HEK293 (cell line): ENCODE results near the gene CBR4.

Source experiments
- CTCF ChIP-seq: fragments of 450-650 bp; formaldehyde crosslinking; IDR thresholded peaks from 2 replicates; pipeline ENCODE4 v1.5.1; 2016; ENCODE audit warnings: missing biosample characterization, missing genetic modification characterization
- PRDM10 ChIP-seq: fragments of 450-650 bp; formaldehyde crosslinking; IDR thresholded peaks from 2 replicates; pipeline ENCODE4 v1.5.1; 2016; ENCODE audit warnings: missing biosample characterization, missing genetic modification characterization
- SALL2 ChIP-seq: fragments of 450-650 bp; formaldehyde crosslinking; IDR thresholded peaks from 2 replicates; pipeline ENCODE4 v1.5.0; 2017; ENCODE audit warnings: missing biosample characterization, mild to moderate bottlenecking, missing genetic modification characterization, borderline replicate concordance
- ZBTB44 ChIP-seq: fragments of 450-650 bp; IDR thresholded peaks from 2 replicates; pipeline ENCODE4 v1.5.1; 2018; ENCODE audit warnings: missing biosample characterization, mild to moderate bottlenecking, missing genetic modification characterization
- ZBTB7A ChIP-seq: fragments of 450-650 bp; formaldehyde crosslinking; IDR thresholded peaks from 2 replicates; pipeline ENCODE4 v1.5.1; 2016; ENCODE audit warnings: low read depth, missing biosample characterization, missing genetic modification characterization
- ZFP69B ChIP-seq: fragments of 450-650 bp; formaldehyde crosslinking; IDR thresholded peaks from 2 replicates; pipeline ENCODE4 v1.5.1; 2016; ENCODE audit warnings: missing biosample characterization, missing genetic modification characterization
- ZNF24 ChIP-seq: fragments of 450-650 bp; formaldehyde crosslinking; IDR thresholded peaks from 2 replicates; pipeline ENCODE4 v1.5.1; 2016; ENCODE audit warnings: missing biosample characterization, missing genetic modification characterization
- ZNF274 ChIP-seq, 2 experiments: fragments of 200-500 bp in 1 of 2; fragments of 450-650 bp in 1 of 2; sonication (Bioruptor generic) in 1 of 2; formaldehyde crosslinking in 1 of 2; IDR thresholded peaks; 2 replicates each; pipeline versions ENCODE4 v1.5.1 to v1.6.1; 2014 to 2016; ENCODE audit warnings: borderline replicate concordance in 1 of 2, inconsistent platforms in 1 of 2, low read length in 1 of 2, missing biosample characterization in 1 of 2, missing genetic modification characterization in 1 of 2
- TF ChIP-seq, protein P1 (sequence below): fragments of 450-650 bp; formaldehyde crosslinking; IDR thresholded peaks from 2 replicates; pipeline ENCODE4 v1.5.1; 2016; ENCODE audit warnings: missing biosample characterization, missing genetic modification characterization

DNA sequence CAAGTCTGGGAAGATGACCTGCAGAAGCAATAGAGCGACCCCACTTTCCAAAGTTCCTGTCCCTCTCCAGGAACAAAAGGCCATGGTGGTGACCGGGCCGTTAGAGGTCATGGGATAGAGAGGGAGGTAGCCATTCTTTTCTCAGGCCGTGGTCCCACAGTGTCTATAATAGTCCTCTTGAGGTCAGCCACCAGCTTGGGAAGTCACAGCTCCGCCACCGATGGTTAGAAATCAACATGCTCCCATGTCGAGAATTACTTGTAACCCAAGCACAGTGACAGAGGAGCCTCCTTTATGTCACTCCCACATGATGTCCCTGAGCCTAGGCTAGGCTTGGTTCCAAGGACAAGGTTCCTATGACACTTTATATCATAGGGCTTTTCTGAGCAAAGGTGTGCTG is 48.3 kb upstream of the CBR4 start:
- TF ChIP-seq ZNF274 (IDR thresholded peaks at IDR 0.05; ENCODE audit: low read length), result no peak
- TF ChIP-seq ZNF274 (tag by site-specific recombination; IDR thresholded peaks at IDR 0.05; ENCODE audit: borderline replicate concordance), result no peak
- TF ChIP-seq ZNF24 (tag by site-specific recombination), result no peak
- TF ChIP-seq ZBTB7A (tag by site-specific recombination), result no peak
- no peak for TF ChIP-seq SALL2
- TF ChIP-seq CTCF (tag by site-specific recombination), result no peak
- TF ChIP-seq ZFP69B (tag by site-specific recombination), result no peak
- TF ChIP-seq, protein P1, sequence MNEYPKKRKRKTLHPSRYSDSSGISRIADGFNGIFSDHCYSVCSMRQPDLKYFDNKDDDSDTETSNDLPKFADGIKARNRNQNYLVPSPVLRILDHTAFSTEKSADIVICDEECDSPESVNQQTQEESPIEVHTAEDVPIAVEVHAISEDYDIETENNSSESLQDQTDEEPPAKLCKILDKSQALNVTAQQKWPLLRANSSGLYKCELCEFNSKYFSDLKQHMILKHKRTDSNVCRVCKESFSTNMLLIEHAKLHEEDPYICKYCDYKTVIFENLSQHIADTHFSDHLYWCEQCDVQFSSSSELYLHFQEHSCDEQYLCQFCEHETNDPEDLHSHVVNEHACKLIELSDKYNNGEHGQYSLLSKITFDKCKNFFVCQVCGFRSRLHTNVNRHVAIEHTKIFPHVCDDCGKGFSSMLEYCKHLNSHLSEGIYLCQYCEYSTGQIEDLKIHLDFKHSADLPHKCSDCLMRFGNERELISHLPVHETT (tag by site-specific recombination), result no peak
- TF ChIP-seq ZBTB44 (tag by site-specific recombination), result no peak
- no peak for TF ChIP-seq PRDM10 (tag by site-specific recombination)
